K562 (cell line): ENCODE measurements around the gene ADAMTS10.

ENCODE experiments used
- CTCF ChIP-seq, 3 experiments: IDR thresholded peaks in 2 of 3; conservative IDR thresholded peaks in 1 of 3; 2 replicates each; pipeline ENCODE4 v1.5.1; 2011 to 2012; ENCODE audit warnings: low read length in 3 of 3, mild to moderate bottlenecking in 3 of 3, control low read depth in 2 of 3, improper control_type of control experiment in 1 of 3, inconsistent platforms in 1 of 3, low read depth in 1 of 3, mixed read lengths in 1 of 3, moderate library complexity in 1 of 3; ENCODE audit not compliant: insufficient read depth in 2 of 3
- KDM5B ChIP-seq: fragments of 200-600 bp; sonication (generic); IDR thresholded peaks from 2 replicates; pipeline ENCODE4 v1.6.1; 2012; ENCODE audit warnings: low read depth, mild to moderate bottlenecking, moderate library complexity, low read length, control low read depth, inconsistent platforms; ENCODE audit not compliant: insufficient replicate concordance
- POLR3G ChIP-seq: IDR thresholded peaks from 2 replicates; pipeline ENCODE4 v1.6.1; 2011; ENCODE audit not compliant: insufficient read length, insufficient replicate concordance; ENCODE audit errors: extremely low read depth
- RAD21 ChIP-seq, 2 experiments: fragments of 250-450 bp in 1 of 2; fragments of 450-650 bp in 1 of 2; sonication (Bioruptor Pico) in 1 of 2; formaldehyde crosslinking in 1 of 2; IDR thresholded peaks in 1 of 2; conservative IDR thresholded peaks in 1 of 2; 2 replicates each; pipeline versions ENCODE4 v1.4.0 to v1.8.0; 2020 to 2022; ENCODE audit warnings: mild to moderate bottlenecking in 2 of 2, moderate library complexity in 1 of 2
- RAD51 ChIP-seq: fragments of 450-650 bp; IDR thresholded peaks from 2 replicates; pipeline ENCODE4 v1.7.1; 2016; ENCODE audit warnings: low read depth, mild to moderate bottlenecking, borderline replicate concordance
- RB1 ChIP-seq: fragments of 450-650 bp; IDR thresholded peaks from 2 replicates; pipeline ENCODE4 v1.6.1; 2017; ENCODE audit warnings: low read depth, mild to moderate bottlenecking
- TARDBP ChIP-seq: fragments of 450-650 bp; IDR thresholded peaks from 2 replicates; pipeline ENCODE4 v1.6.1; 2016
- ZFX ChIP-seq: sonication (generic); formaldehyde crosslinking; IDR thresholded peaks from 2 replicates; pipeline ENCODE4 v1.8.0; 2022; ENCODE audit warnings: mild to moderate bottlenecking, missing genetic modification reagents, moderate library complexity
- ZNF12 ChIP-seq: sonication (generic); formaldehyde crosslinking; IDR thresholded peaks from 2 replicates; pipeline ENCODE4 v1.4.0; 2020; ENCODE audit warnings: mild to moderate bottlenecking, missing genetic modification reagents
- ZNF311 ChIP-seq: fragments of 250-450 bp; sonication (Bioruptor Pico); IDR thresholded peaks from 2 replicates; pipeline ENCODE4 v1.4.0; 2020; ENCODE audit warnings: mild to moderate bottlenecking, moderate library complexity
- ZNF644 ChIP-seq: fragments of 200-800 bp; sonication (Bioruptor generic); IDR thresholded peaks from 2 replicates; pipeline ENCODE4 v1.6.1; 2016; ENCODE audit warnings: low read depth, missing genetic modification characterization, missing compliant biosample characterization

DNA sequence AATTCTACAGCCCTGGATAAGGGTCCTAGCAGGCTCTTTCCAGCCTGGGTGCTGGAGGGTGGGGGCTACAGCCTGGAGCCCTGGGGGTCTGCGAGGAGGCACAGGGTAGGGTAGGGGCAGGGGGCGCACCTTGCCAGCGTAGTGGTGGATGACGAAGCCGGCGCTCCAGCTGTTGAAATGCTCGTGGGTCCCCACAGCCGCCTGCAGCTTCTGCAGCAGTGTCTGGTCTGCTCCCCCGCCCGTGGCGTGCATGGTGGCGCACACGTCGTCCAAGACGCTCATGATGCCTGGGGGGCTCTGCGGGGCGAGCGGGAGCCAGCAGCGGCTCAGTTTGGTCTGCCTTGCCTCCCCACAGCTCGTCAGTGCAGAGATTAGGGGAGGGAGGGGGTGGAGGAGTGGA, 66.3 kb downstream of the ADAMTS10 start:
- TF ChIP-seq KDM5B (no peak), ZNF12 (CRISPR knock-in tag) (no peak), POLR3G (no peak), CTCF (IDR thresholded peaks at IDR 0.05 in 2 of 3, conservative IDR thresholded peaks at IDR 0.05 in 1 of 3; ENCODE audit: insufficient read depth in 2 of 3, low read depth in 1 of 3, low read length in 3 of 3) (no peak), TARDBP (no peak), ZNF311 (CRISPR knock-in tag) (no peak), RB1 (no peak), RAD21 (CRISPR knock-in tag; conservative IDR thresholded peaks at IDR 0.05 in 1 of 2, IDR thresholded peaks at IDR 0.05 in 1 of 2) (no peak), ZFX (CRISPR knock-in tag) (no peak), RAD51 (no peak), ZNF644 (tag) (no peak)
